NT2/D1 (cell line): ENCODE data around the gene MGAT4B.

Source experiments
- SUZ12 ChIP-seq: IDR thresholded peaks from 2 replicates; pipeline ENCODE4 v1.6.1; 2011; ENCODE audit not compliant: insufficient read length, insufficient read depth; ENCODE audit errors: extremely low read depth
- YY1 ChIP-seq: IDR thresholded peaks from 2 replicates; pipeline ENCODE4 v1.6.1; 2011; ENCODE audit not compliant: insufficient read length, insufficient read depth

- TF ChIP-seq YY1 (no peak), SUZ12 (no peak)
Measured at GRCh38 chr5:179795049-179795862, 11.4 kb downstream of the MGAT4B start.
